ENCODE data around the gene ZNF414. TPM values are rescaled to one million over a fixed set of nuclear protein-coding genes. Genes with fewer than 3 reads are reported as not detected.

ZNF414 gene
- total RNA-seq, 1 donor from 2014 or later: 10.4 TPM

DNA sequence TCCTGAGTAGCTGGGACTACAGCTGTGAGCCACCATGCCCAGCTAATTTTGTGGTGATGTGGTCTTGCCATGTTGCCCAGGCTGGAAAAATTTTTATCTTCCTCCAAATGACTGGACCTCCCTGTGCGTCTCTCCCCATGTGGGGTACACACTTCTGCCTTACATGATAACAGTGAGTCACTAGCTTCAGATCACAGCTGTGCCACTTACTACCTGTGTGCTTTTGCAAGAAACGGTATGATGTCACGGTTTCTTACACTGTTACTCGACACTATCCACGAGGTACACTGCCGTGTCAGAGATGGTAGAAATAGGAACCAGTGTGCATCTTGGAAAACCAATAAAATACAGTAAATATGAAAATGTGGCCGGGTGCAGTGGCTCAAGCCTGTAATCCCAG, 17.5 kb upstream of the ZNF414 start:
- no peak overlapping the region for H3K4me3 ChIP-seq (ENCODE audit: low read depth, low read length)
- TF ChIP-seq CTCF (conservative IDR thresholded peaks at IDR 0.05; ENCODE audit: low read depth, low read length): no peak
- no peak for DNase-seq (ENCODE audit: low read depth)

- no peak for TF ChIP-seq CTCF (conservative IDR thresholded peaks at IDR 0.05; ENCODE audit: low read depth, low read length)
- no peak overlapping the region for H3K4me3 ChIP-seq (ENCODE audit: low read depth, low read length)
- DNase-seq (ENCODE audit: low read depth): no peak
Observed at GRCh38 chr19:8530061-8530679, 16.2 kb upstream of the ZNF414 start.

GRCh38 chr19:8529369-8530006, 15.5 kb upstream of the ZNF414 start:
- H3K4me3 ChIP-seq (ENCODE audit: low read depth, low read length): no peak overlapping the region
- no peak for TF ChIP-seq CTCF (conservative IDR thresholded peaks at IDR 0.05; ENCODE audit: low read depth, low read length)
- DNase-seq (ENCODE audit: low read depth): no peak

DNA sequence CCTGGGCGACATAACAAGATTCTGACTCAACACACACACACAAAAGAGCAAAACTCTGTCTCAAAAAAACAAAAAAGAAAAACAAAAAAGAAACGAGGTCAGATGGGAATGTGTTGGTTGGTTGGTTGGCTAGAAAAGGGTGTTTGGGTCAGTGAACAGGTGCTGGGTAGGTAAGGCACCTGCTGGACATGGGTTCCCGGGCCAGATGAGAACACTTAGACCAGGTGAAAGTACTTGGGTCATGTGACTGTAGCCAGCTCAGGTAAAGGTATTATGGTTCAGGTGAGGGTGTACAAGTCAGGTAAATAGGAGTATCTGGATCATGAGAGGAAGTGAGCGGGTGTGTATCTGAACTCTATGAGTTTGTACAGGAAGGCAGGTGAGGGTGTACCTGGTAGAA, 14.5 kb upstream of the ZNF414 start:
- H3K4me3 ChIP-seq (ENCODE audit: low read depth, low read length): no peak overlapping the region
- no peak for DNase-seq (ENCODE audit: low read depth)
- no peak for TF ChIP-seq CTCF (conservative IDR thresholded peaks at IDR 0.05; ENCODE audit: low read depth, low read length)

- peak overlapping the region; percentile 66 for H3K4me3 ChIP-seq (ENCODE audit: low read depth, low read length)
- TF ChIP-seq CTCF (conservative IDR thresholded peaks at IDR 0.05; ENCODE audit: low read depth, low read length): no peak
- no peak for DNase-seq (ENCODE audit: low read depth)
Observed at GRCh38 chr19:8526345-8527091, 12.6 kb upstream of the ZNF414 start.

GRCh38 chr19:8525401-8525684, 11.4 kb upstream of the ZNF414 start:
- peak overlapping the region; percentile 67 for H3K4me3 ChIP-seq (ENCODE audit: low read depth, low read length)
- no peak for DNase-seq (ENCODE audit: low read depth)
- peak; percentile 9 for TF ChIP-seq CTCF (conservative IDR thresholded peaks at IDR 0.05; ENCODE audit: low read depth, low read length)
